Subcutaneous adipose tissue (tissue), 4 donors: ENCODE results near the gene FMO3. TPM values are rescaled to one million over a fixed set of nuclear protein-coding genes. Genes with fewer than 3 reads are reported as not detected.

Source experiments
- CTCF ChIP-seq: fragments of 450-650 bp; IDR thresholded peaks from one replicate; pipeline ENCODE4 v1.5.1; 2016; ENCODE audit warnings: low read depth, mild to moderate bottlenecking, control low read depth, antibody characterized with exemption, moderate library complexity
- total RNA-seq, 4 donors: library from RNA; depleted of rRNA; stranded (reverse); fragments of >200 nt; gene quantifications; one replicate each; pipeline ENCODE4 v1.1.0, GENCODE V29; 2016

The FMO3 gene
- total RNA-seq, 4 donors from 2014 or later, result 10.4 to 35.2 (median 27.7) TPM

- TF ChIP-seq CTCF, result no peak
Measured at GRCh38 chr1:171115280-171115897, 24.7 kb downstream of the FMO3 start.

DNA sequence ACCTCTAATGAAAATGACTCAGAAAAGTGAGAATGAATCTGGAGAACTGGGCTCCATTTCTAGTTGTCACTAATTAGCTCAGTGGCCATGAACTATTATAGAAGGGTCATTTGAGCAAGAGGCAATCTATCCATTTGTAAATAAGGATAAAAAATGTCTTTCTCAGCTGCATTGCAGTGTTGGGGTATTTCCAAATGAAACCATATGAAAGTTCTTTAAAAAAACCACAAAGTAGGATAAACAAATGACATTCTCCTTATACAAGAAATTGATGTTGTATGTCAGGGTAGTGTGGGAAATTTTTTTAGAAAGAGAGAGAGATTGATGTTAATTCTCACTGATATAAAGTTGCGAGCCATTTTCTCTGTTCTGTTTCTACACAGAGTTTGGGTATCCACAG is 26.0 kb downstream of the FMO3 start:
- no peak for TF ChIP-seq CTCF

DNA sequence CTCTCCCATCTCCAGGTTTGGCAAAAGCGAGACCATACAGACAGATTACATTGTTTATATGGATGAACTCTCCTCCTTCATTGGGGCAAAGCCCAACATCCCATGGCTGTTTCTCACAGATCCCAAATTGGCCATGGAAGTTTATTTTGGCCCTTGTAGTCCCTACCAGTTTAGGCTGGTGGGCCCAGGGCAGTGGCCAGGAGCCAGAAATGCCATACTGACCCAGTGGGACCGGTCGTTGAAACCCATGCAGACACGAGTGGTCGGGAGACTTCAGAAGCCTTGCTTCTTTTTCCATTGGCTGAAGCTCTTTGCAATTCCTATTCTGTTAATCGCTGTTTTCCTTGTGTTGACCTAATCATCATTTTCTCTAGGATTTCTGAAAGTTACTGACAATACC is 26.4 kb downstream of the FMO3 start:
- no peak for TF ChIP-seq CTCF

- no peak for TF ChIP-seq CTCF
Measured at GRCh38 chr1:171119648-171120047, 28.9 kb downstream of the FMO3 start.

GRCh38 chr1:171122299-171122698 is 31.6 kb downstream of the FMO3 start:
- no peak for TF ChIP-seq CTCF

GRCh38 chr1:171122893-171123292 is 32.2 kb downstream of the FMO3 start:
- no peak for TF ChIP-seq CTCF

DNA sequence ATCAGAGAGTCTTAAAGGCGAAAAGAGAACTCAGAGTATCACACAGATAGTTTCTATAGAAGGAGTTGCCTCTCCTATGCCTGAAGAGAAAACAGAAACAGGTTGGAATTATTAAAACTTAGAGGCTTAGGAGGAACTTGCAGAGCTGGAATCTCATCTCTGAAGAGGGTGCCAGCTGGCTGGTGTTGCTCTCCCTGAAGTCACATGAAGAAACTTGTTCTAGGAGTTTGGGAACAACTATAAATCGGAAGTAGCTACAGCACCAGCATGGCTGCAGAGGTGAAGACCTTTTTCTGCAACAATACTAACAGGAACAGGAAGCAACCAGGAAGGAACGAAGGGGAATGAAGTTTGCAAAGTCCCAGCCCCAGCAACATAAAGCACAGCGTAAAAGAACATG is 35.8 kb downstream of the FMO3 start:
- no peak for TF ChIP-seq CTCF
